Skeletal muscle satellite cell (primary cell): ENCODE data around the gene FERMT2. TPM values are rescaled to one million over a fixed set of nuclear protein-coding genes. Genes with fewer than 3 reads are reported as not detected.

Experiments used
- H3K27me3 ChIP-seq: 2 replicates; pipeline ENCODE4 v1.7.0; 2013; ENCODE audit warnings: low read length; ENCODE audit not compliant: control insufficient read depth, insufficient read depth
- H3K36me3 ChIP-seq: 2 replicates; pipeline ENCODE4 v1.7.0; 2013; ENCODE audit warnings: mild to moderate bottlenecking, control low read depth, low read length; ENCODE audit not compliant: insufficient read depth
- H3K4me1 ChIP-seq: 2 replicates; pipeline ENCODE4 v1.7.0; 2013; ENCODE audit warnings: low read length; ENCODE audit not compliant: control insufficient read depth, insufficient read depth
- H3K4me2 ChIP-seq: 2 replicates; pipeline ENCODE4 v1.7.0; 2013; ENCODE audit warnings: mild to moderate bottlenecking, low read length
- H3K4me3 ChIP-seq: 2 replicates; pipeline ENCODE4 v1.7.0; 2013; ENCODE audit warnings: low read length
- H3K9ac ChIP-seq: 2 replicates; pipeline ENCODE4 v1.7.0; 2013; ENCODE audit warnings: mild to moderate bottlenecking, low read depth, low read length, moderate library complexity
- H3K9me3 ChIP-seq: replicated peaks from 2 replicates; pipeline ENCODE4 v1.7.0; 2013; ENCODE audit warnings: mild to moderate bottlenecking, control low read depth, low read length
- total RNA-seq: library from RNA; depleted of rRNA; stranded (reverse); fragments of >200 nt; gene quantifications from 2 replicates; pipeline ENCODE4 v1.2.3, GENCODE V29; 2012; rRNA removed

FERMT2 gene
- 132 and 161 TPM in 2 replicates for total RNA-seq

- Histone ChIP-seq H3K4me1 (peaks cover 22% of the 10 kb centered on the region), H3K9ac (peak within 1 kb of the TSS; percentile 98), H3K4me2 (peak within 1 kb of the TSS; percentile 93), H3K27me3 (no peaks in the 10 kb centered on the region), H3K9me3 (no peaks in the 10 kb centered on the region), H3K4me3 (peak within 1 kb of the TSS; percentile 91), H3K36me3 (peaks cover 29% of the 10 kb centered on the region)
These were observed at the start of gene FERMT2 for GRCh38 chr14:52950898-52951680. Gene FERMT2 (minus strand): TSS chr14:52951050. CDS start chr14:52950568, 482 bp downstream.

GRCh38 chr14:52998376-52999015 lies 47.6 kb upstream of the FERMT2 start:
- Histone ChIP-seq H3K27me3 (no peaks in the 10 kb centered on the region), H3K4me1 (peaks cover 6% of the 10 kb centered on the region), H3K36me3 (no peaks in the 10 kb centered on the region), H3K9ac (no peak overlapping the region), H3K4me2 (peak overlapping the region; percentile 15), H3K9me3 (no peaks in the 10 kb centered on the region), H3K4me3 (no peak overlapping the region)

- Histone ChIP-seq H3K4me3 (no peak overlapping the region), H3K4me2 (no peak overlapping the region), H3K36me3 (no peaks in the 10 kb centered on the region), H3K27me3 (no peaks in the 10 kb centered on the region), H3K9me3 (no peaks in the 10 kb centered on the region), H3K9ac (no peak overlapping the region), H3K4me1 (peaks cover 6% of the 10 kb centered on the region)
These were observed 45.6 kb upstream of the FERMT2 start for GRCh38 chr14:52996493-52996892.

GRCh38 chr14:52995998-52996397 lies 45.1 kb upstream of the FERMT2 start:
- H3K4me2 ChIP-seq, result no peak overlapping the region
- peaks cover 6% of the 10 kb centered on the region for H3K4me1 ChIP-seq
- no peaks in the 10 kb centered on the region for H3K9me3 ChIP-seq
- no peak overlapping the region for H3K9ac ChIP-seq
- no peaks in the 10 kb centered on the region for H3K27me3 ChIP-seq
- no peak overlapping the region for H3K4me3 ChIP-seq
- no peaks in the 10 kb centered on the region for H3K36me3 ChIP-seq

GRCh38 chr14:52992236-52992870 lies 41.5 kb upstream of the FERMT2 start:
- H3K4me3 ChIP-seq, result no peak overlapping the region
- no peak overlapping the region for H3K9ac ChIP-seq
- no peaks in the 10 kb centered on the region for H3K9me3 ChIP-seq
- no peak overlapping the region for H3K4me2 ChIP-seq
- H3K36me3 ChIP-seq, result no peaks in the 10 kb centered on the region
- H3K27me3 ChIP-seq, result no peaks in the 10 kb centered on the region
- no peaks in the 10 kb centered on the region for H3K4me1 ChIP-seq

- Histone ChIP-seq H3K4me3 (no peak overlapping the region), H3K4me2 (no peak overlapping the region), H3K9ac (no peak overlapping the region), H3K4me1 (no peaks in the 10 kb centered on the region), H3K36me3 (no peaks in the 10 kb centered on the region), H3K27me3 (no peaks in the 10 kb centered on the region), H3K9me3 (no peaks in the 10 kb centered on the region)
These were observed 37.3 kb upstream of the FERMT2 start for GRCh38 chr14:52988139-52988538.

- Histone ChIP-seq H3K4me3 (no peak overlapping the region), H3K4me1 (no peaks in the 10 kb centered on the region), H3K27me3 (no peaks in the 10 kb centered on the region), H3K36me3 (no peaks in the 10 kb centered on the region), H3K9ac (no peak overlapping the region), H3K9me3 (no peaks in the 10 kb centered on the region), H3K4me2 (no peak overlapping the region)
These were observed 36.7 kb upstream of the FERMT2 start for GRCh38 chr14:52987514-52987913.

- no peaks in the 10 kb centered on the region for H3K9me3 ChIP-seq
- no peaks in the 10 kb centered on the region for H3K27me3 ChIP-seq
- no peak overlapping the region for H3K4me3 ChIP-seq
- no peaks in the 10 kb centered on the region for H3K36me3 ChIP-seq
- H3K4me2 ChIP-seq, result no peak overlapping the region
- H3K4me1 ChIP-seq, result no peaks in the 10 kb centered on the region
- H3K9ac ChIP-seq, result no peak overlapping the region
These were observed 36.2 kb upstream of the FERMT2 start for GRCh38 chr14:52987042-52987441.

GRCh38 chr14:52977798-52978197 lies 26.9 kb upstream of the FERMT2 start:
- no peak overlapping the region for H3K4me3 ChIP-seq
- H3K4me1 ChIP-seq, result peaks cover 14% of the 10 kb centered on the region
- no peak overlapping the region for H3K9ac ChIP-seq
- peak overlapping the region; percentile 13 for H3K4me2 ChIP-seq
- no peaks in the 10 kb centered on the region for H3K36me3 ChIP-seq
- no peaks in the 10 kb centered on the region for H3K27me3 ChIP-seq
- no peaks in the 10 kb centered on the region for H3K9me3 ChIP-seq

- Histone ChIP-seq H3K9me3 (no peaks in the 10 kb centered on the region), H3K36me3 (no peaks in the 10 kb centered on the region), H3K27me3 (no peaks in the 10 kb centered on the region), H3K4me1 (peaks cover 7% of the 10 kb centered on the region), H3K9ac (no peak overlapping the region), H3K4me2 (no peak overlapping the region), H3K4me3 (no peak overlapping the region)
These were observed 23.6 kb upstream of the FERMT2 start for GRCh38 chr14:52974406-52974805.

- Histone ChIP-seq H3K4me2 (no peak overlapping the region), H3K36me3 (no peaks in the 10 kb centered on the region), H3K4me1 (peaks cover 6% of the 10 kb centered on the region), H3K9me3 (no peaks in the 10 kb centered on the region), H3K4me3 (no peak overlapping the region), H3K9ac (no peak overlapping the region), H3K27me3 (no peaks in the 10 kb centered on the region)
These were observed 10.3 kb upstream of the FERMT2 start for GRCh38 chr14:52961060-52961639.
